Stimulated activated CD8-positive, alpha-beta memory T cell treated with anti-CD3 and anti-CD28 coated beads, Interleukin-4, amount 100 ng/mL, for 1 hour (primary cell): ENCODE results near the gene BRME1.
"Not testable (repeated sequence)": the region's sequence is repeated elsewhere in the genome, so short reads cannot be mapped to it uniquely, and the experiment has no call there.

Source experiments
- DNase-seq, 2 donors: peaks; one replicate each; pipeline ENCODE4 v3.0.0-alpha.2; 2020; ENCODE audit warnings: low read depth in 2 of 2, low spot score in 1 of 2

Gene BRME1

DNA sequence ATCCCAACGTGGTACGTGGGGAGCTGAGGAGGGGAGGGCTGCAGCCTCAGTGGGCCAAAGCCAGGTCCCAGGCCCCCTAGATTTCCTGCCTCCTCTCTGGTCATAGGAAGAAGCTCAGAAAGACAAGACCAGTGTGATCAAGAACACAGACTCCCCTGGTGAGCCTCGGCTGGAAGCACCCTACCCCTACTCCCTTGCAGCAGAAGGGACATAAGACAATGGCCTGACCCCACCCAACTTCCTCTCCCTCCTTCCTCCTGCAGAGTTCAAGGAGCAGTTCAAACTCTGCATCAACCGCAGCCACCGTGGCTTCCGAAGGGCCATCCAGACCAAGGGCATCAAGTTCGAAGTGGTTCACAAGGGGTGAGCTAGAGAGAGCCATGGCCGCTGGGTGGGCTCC lies 20.8 kb upstream of the BRME1 start:
- no peak for DNase-seq

DNA sequence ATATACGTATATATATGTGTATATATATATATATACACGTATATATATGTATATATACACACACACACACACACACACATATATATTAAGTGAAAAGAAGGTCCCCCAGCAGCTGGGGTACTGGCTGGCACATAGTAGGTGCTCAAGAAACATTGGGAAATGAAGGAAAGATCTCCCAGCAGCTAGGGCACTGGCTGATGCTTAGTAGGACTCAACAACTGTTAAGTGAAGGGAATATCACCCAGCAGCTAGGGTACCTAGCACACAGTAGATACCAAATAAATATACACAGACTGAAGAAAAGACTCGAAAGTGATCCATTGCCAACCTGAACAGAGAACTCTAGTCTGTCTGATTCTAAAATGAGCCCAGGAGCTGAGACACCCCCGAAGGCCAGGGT lies 20.1 kb upstream of the BRME1 start:
- DNase-seq = no peak

GRCh38 chr19:13923194-13923987 lies 17.5 kb upstream of the BRME1 start:
- DNase-seq = no peak

GRCh38 chr19:13922118-13922517 lies 16.2 kb upstream of the BRME1 start:
- DNase-seq = not testable (repeated sequence)

- no peak for DNase-seq
Observed at GRCh38 chr19:13920940-13921747, 15.2 kb upstream of the BRME1 start.

DNA sequence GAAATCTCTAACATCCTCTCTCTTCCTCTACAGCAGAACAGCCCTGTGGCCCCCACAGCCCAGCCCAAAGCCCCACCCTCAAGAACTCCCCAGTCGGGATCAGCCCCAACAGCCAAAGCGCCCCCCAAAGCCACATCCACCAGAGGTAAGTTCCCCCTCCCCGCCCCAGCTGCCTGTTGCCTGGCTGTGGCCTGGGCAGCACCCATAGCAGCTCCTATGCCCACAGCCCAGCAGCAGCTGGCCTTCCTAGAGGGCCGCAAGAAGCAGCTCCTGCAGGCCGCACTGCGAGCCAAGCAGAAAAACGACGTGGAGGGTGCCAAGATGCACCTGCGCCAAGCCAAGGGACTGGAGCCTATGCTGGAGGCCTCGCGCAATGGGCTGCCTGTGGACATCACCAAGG lies 14.6 kb upstream of the BRME1 start:
- DNase-seq = no peak

- DNase-seq = no peak
Observed at GRCh38 chr19:13918726-13919411, 13.0 kb upstream of the BRME1 start.

DNA sequence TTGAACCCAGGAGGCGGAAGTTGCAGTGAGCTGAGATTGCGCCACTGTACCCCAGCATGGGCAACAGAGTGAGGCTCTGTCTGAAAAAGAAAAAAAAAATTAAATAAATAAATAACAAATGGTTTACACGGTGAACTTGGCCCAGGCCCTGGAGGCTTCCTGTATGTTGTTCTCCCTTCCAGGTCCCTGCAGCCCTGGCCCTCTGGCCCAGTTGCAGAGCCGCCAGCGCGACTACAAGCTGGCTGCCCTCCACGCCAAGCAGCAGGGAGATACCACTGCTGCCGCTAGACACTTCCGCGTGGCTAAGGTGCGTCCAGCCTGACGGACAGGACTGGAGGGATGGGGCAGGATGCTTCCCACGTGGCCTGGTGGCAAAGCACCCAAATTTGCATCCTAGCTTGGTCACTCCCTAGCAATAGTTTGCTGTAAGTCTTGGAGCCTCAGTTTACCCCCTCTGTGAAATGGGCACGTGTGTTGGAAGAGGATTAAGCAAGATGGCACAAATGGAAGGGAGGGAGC lies 12.0 kb upstream of the BRME1 start:
- DNase-seq = no peak

GRCh38 chr19:13914777-13915176 lies 8.9 kb upstream of the BRME1 start:
- DNase-seq = no peak

DNA sequence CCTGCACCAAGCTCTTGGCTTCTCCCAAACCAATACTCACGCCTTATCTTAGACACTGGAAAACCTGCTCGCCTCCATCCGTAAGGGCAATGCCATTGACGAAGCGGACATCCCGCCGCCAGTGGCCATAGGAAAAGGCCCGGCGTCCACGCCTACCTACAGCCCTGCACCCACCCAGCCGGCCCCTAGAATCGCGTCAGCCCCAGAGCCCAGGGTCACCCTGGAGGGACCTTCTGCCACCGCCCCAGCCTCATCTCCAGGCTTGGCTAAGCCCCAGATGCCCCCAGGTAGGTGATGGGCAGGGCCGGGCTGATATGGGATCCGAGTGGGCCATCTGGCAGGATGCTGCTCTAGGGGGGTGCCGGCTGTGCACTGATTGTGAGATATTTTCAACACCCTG lies 7.4 kb upstream of the BRME1 start:
- no peak for DNase-seq

DNA sequence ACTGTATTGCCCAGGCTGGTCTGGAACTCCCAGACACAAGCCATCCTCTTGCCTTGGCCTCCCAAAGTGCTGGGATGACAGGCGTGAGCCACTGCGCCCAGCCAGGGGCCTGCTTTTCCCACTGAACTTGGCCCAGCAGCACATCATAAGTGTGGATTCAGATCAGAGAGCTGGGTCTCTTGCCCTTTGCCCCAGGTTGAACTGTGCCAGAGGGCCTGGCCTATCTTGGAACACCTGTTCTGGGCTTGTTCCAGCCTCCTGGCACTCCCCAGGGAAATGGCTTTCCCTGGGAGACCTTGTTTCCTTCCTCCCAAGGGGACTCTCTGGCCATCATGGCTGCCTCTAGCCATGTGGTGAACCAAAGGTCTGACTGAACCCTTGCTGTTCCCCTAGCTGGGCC lies 3.5 kb upstream of the BRME1 start:
- no peak for DNase-seq

DNA sequence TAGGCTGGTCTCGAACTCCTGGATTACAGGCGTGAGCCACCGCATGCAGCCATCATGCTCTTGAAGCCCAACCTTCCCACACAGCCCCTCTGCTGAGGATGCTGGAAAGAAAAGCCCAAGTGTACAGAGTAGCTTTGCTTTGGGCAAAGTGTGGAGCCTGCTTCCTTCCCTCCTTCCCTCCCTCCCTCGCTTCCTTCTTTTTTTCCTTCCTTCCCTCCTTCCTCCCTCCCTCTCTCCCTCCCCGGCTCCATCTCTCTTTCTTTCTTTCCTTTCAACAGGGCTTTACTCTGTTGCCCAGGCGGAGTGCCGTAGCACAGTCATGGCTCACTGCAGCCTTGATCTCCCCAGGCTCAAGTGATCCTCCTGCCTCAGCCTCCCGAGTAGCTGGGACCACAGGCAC lies 2.8 kb upstream of the BRME1 start:
- DNase-seq = no peak

GRCh38 chr19:13906910-13907309 lies 993 bp upstream of the BRME1 start:
- DNase-seq = no peak

GRCh38 chr19:13906521-13906904 lies 596 bp upstream of the BRME1 start:
- DNase-seq = no peak

GRCh38 chr19:13902993-13903555 lies 2.8 kb downstream of the BRME1 start:
- no peak for DNase-seq

DNA sequence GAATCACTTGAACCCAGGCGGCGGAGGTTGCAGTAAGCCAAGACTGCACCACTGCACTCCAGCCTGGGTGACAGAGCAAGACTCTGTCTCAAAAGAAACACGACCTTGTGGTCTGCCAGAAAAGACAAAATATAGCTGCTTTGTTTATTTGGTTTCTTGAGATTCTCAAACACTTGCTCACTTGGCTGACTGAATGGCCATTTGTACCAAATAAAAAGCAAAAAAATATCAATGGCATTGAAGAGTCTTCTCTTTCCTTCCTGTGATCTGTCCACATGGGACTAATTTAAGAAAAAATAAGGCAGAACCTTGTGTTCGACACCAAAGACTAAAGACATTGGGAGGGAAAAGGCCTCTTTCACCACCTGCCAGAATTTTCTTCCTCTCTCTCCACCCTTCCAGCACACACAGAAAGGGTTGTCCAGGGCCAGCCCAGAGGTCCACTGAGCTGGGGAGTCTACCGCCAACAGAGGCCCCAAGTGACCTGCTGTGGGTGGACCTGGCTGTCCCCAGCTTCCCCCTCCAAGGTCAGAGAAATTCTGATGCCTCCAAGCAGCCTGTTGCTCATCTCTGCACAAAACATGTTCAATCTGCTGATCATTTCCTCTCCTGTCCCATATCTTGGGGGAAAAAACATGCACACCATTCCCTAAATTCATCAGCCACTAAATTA lies 5.9 kb downstream of the BRME1 start:
- DNase-seq = no peak

DNA sequence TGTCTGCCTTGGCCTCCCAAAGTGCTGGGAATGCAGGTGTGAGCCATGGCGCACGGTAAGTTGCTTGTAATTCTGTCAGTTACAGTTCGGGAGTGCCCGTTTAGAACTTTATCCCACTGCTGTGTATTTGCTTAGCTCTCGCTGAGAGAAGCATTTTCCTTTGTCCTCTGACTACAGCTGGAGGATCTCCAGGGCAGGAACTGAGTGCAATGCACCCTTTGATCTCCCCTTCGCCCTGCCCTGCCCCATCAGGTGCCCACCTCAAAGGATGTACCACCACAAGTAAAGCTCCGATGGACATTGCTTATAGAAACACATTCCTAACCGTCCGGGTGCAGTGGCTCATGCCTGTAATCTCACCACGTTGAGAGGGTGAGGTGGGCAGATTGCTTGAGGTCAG lies 6.5 kb downstream of the BRME1 start:
- no peak for DNase-seq

DNA sequence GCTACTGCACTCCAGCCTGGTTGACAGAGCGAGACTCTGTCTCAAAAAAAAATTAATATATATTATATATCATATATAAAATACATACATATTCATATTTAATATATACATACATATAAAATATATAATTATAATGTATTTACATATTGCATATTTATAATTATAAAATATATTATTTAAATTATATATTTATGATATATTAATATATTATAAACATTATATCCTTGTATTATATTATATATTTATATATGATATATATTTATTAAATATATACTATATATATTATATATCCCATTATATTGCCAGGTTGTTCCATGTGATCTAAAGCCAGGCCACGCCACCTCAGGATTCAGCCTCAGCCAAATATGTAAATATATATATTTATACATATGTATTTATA lies 9.7 kb downstream of the BRME1 start:
- DNase-seq = no peak

DNA sequence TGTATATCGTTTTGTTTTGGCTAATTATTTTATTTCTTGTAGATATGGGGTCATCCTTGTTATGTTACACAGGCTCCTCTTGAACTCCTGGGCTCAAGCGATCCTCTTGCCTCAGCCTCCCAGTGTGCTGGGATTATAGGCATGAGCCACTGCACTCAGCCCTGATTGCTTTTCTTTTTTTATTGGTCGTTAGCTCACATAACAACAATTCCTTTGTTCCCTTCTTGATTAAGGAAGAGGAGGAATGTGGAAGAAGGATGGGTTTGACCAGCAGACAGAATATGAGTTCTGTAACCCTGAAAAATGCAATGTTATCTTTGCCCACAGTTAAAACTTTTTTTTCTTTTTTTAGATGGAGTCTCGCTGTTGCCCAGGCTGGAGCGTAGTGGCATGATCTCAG lies 11.4 kb downstream of the BRME1 start:
- no peak for DNase-seq

GRCh38 chr19:13892870-13893269 lies 13.0 kb downstream of the BRME1 start:
- DNase-seq = no peak

DNA sequence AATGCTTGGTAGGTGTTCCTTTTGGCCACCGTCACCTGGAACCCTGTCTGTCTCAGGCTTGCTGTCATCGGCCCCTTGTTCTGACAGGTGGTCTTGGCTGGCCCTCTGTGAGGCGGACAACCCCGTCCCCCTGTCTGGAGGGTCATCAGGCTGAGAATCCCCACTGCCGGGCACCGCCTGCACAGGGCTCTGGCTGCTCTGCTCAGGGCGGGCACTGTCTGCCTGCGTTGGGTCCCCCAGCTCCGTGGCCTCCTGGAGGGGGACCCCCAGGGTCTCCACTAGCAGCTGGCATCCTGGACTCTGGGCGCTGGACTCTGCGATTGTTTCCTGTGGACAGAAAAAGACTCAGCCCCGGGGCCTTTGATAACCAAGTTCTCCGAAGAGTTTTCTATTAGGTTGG lies 15.8 kb downstream of the BRME1 start:
- DNase-seq = no peak
